Astrocyte (in vitro differentiated cells and primary cell): ENCODE results near the gene MMRN2. TPM values are rescaled to one million over a fixed set of nuclear protein-coding genes. Genes with fewer than 3 reads are reported as not detected.

Source experiments
- DNase-seq: peaks from one replicate; pipeline ENCODE4 v3.0.0-alpha.2; 2010; ENCODE audit warnings: low read depth
- FAIRE-seq: peaks from 2 replicates; lab custom pipeline; 2011; peaks lifted over from hg19 to GRCh38; lab: Jason Lieb, UNC
- H2AFZ ChIP-seq: 2 replicates; pipeline ENCODE4 v1.6.0; 2012; ENCODE audit warnings: low read depth, low read length, inconsistent platforms
- H3K27ac ChIP-seq: 2 replicates; pipeline ENCODE4 v1.5.1; 2011; ENCODE audit warnings: low read depth, low read length, inconsistent platforms
- H3K27me3 ChIP-seq: 2 replicates; pipeline ENCODE4 v1.6.0; 2011; ENCODE audit warnings: low read length, inconsistent platforms; ENCODE audit not compliant: insufficient read depth
- H3K36me3 ChIP-seq: 2 replicates; pipeline ENCODE4 v1.5.1; 2011; ENCODE audit warnings: low read length, inconsistent platforms; ENCODE audit not compliant: insufficient read depth
- H3K4me1 ChIP-seq: 2 replicates; pipeline ENCODE4 v1.5.1; 2011; ENCODE audit warnings: low read length, inconsistent platforms; ENCODE audit not compliant: insufficient read depth
- H3K4me2 ChIP-seq: 2 replicates; pipeline ENCODE4 v1.6.0; 2012; ENCODE audit warnings: low read length, inconsistent platforms
- H3K4me3 ChIP-seq: 2 replicates; pipeline ENCODE4 v1.5.1; 2011; ENCODE audit warnings: low read depth, mild to moderate bottlenecking, low read length, inconsistent platforms; ENCODE audit not compliant: insufficient read depth
- H3K79me2 ChIP-seq: 2 replicates; pipeline ENCODE4 v1.6.0; 2012; ENCODE audit warnings: mild to moderate bottlenecking, low read length, inconsistent platforms; ENCODE audit not compliant: insufficient read depth
- H3K9ac ChIP-seq: 2 replicates; pipeline ENCODE4 v1.6.0; 2012; ENCODE audit warnings: mild to moderate bottlenecking, low read length, inconsistent platforms
- H3K9me3 ChIP-seq: 2 replicates; pipeline ENCODE4 v1.5.1; 2012; ENCODE audit warnings: low read depth, mild to moderate bottlenecking, low read length, inconsistent platforms; ENCODE audit not compliant: insufficient read depth
- H4K20me1 ChIP-seq: 2 replicates; pipeline ENCODE4 v1.6.0; 2012; ENCODE audit warnings: low read length, inconsistent platforms; ENCODE audit not compliant: insufficient read depth
- H3K27ac Mint-ChIP-seq: one replicate; pipeline ENCODE4 v1.8.0; 2021; ENCODE audit warnings: mild to moderate bottlenecking, mixed read lengths; ENCODE audit not compliant: unreplicated experiment
- H3K27me3 Mint-ChIP-seq: one replicate; pipeline ENCODE4 v1.8.0; 2021; ENCODE audit warnings: low read depth, mixed read lengths; ENCODE audit not compliant: unreplicated experiment
- H3K36me3 Mint-ChIP-seq: one replicate; pipeline ENCODE4 v1.8.0; 2021; ENCODE audit warnings: low read depth, mixed read lengths; ENCODE audit not compliant: unreplicated experiment
- H3K4me1 Mint-ChIP-seq: one replicate; pipeline ENCODE4 v1.8.0; 2021; ENCODE audit warnings: low read depth, mixed read lengths; ENCODE audit not compliant: unreplicated experiment
- H3K4me3 Mint-ChIP-seq: one replicate; pipeline ENCODE4 v1.8.0; 2021; ENCODE audit warnings: mild to moderate bottlenecking, moderate library complexity, mixed read lengths; ENCODE audit not compliant: unreplicated experiment
- H3K9me3 Mint-ChIP-seq: one replicate; pipeline ENCODE4 v1.8.0; 2021; ENCODE audit warnings: mild to moderate bottlenecking, mixed read lengths; ENCODE audit not compliant: unreplicated experiment
- EZH2 ChIP-seq: IDR thresholded peaks from 2 replicates; pipeline ENCODE4 v1.6.1; 2012; ENCODE audit warnings: mild to moderate bottlenecking, low read length, inconsistent platforms; ENCODE audit not compliant: insufficient read depth
- total RNA-seq: library from RNA; stranded (reverse); gene quantifications from 2 replicates; pipeline ENCODE4 v1.2.1, GENCODE V29; 2021
- TF ChIP-seq, protein P1 (sequence below): IDR thresholded peaks from 2 replicates; pipeline ENCODE4 v1.5.1; 2011; ENCODE audit warnings: low read depth, mild to moderate bottlenecking, inconsistent platforms, low read length, moderate library complexity; ENCODE audit not compliant: insufficient read depth

The MMRN2 gene
- total RNA-seq, 1 donor from 2014 or later: 0.27 TPM

- Histone ChIP-seq H4K20me1 (no peaks in the 10 kb centered on the region), H3K27ac (peak overlapping the region; percentile 80), H2AFZ (peak overlapping the region; percentile 63), H3K79me2 (no peaks in the 10 kb centered on the region), H3K9me3 (no peaks in the 10 kb centered on the region), H3K4me3 (peak overlapping the region; percentile 62), H3K36me3 (no peaks in the 10 kb centered on the region), H3K4me1 (peaks cover 44% of the 10 kb centered on the region), H3K27me3 (no peaks in the 10 kb centered on the region), H3K9ac (peak overlapping the region; percentile 93), H3K4me2 (peak overlapping the region; percentile 95)
- no peaks in the 10 kb centered on the region for H3K9me3 Mint-ChIP-seq
- no peak overlapping the region for H3K4me3 Mint-ChIP-seq
- DNase-seq (no peak), FAIRE-seq (no peak)
- TF ChIP-seq EZH2: no peak
- TF ChIP-seq, protein P1, sequence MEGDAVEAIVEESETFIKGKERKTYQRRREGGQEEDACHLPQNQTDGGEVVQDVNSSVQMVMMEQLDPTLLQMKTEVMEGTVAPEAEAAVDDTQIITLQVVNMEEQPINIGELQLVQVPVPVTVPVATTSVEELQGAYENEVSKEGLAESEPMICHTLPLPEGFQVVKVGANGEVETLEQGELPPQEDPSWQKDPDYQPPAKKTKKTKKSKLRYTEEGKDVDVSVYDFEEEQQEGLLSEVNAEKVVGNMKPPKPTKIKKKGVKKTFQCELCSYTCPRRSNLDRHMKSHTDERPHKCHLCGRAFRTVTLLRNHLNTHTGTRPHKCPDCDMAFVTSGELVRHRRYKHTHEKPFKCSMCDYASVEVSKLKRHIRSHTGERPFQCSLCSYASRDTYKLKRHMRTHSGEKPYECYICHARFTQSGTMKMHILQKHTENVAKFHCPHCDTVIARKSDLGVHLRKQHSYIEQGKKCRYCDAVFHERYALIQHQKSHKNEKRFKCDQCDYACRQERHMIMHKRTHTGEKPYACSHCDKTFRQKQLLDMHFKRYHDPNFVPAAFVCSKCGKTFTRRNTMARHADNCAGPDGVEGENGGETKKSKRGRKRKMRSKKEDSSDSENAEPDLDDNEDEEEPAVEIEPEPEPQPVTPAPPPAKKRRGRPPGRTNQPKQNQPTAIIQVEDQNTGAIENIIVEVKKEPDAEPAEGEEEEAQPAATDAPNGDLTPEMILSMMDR: no peak
- peaks cover 14% of the 10 kb centered on the region for H3K4me1 Mint-ChIP-seq
- no peak overlapping the region for H3K27ac Mint-ChIP-seq
- no peaks in the 10 kb centered on the region for H3K36me3 Mint-ChIP-seq
- peaks cover 28% of the 10 kb centered on the region for H3K27me3 Mint-ChIP-seq
Measured at GRCh38 chr10:86970982-86971231, 13.5 kb upstream of the MMRN2 start.

DNA sequence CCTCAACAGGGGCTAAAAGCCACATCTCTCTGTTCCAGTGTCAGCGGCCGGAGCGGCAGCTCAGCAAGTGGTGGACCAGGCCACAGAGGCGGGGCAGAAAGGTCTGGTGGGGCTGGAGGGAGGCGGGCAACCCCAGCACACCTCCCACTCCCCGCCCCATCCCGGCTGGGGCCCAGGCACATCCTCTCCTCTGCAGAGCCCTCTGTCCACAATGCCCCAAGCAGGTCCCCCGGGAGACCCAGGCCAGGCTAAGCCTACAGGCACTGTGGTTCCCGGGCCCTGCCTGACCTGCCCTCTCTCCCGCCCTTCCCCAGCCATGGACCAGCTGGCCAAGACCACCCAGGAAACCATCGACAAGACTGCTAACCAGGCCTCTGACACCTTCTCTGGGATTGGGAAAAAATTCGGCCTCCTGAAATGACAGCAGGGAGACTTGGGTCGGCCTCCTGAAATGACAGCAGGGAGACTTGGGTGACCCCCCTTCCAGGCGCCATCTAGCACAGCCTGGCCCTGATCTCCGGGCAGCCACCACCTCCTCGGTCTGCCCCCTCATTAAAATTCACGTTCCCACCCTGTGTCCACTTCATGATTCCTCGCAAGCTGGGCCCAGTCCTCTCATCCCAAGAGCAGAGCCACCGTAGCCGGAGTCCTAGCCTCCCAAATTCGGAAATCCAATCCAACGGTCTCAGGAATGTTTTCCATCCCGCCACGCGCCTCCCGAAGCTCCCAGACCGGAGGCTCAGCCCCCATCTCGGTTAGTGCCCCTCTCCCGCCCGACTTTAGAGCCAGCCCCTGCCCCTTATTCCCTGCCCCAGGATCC lies 13.0 kb upstream of the MMRN2 start:
- Mint-ChIP-seq H3K36me3 (no peaks in the 10 kb centered on the region), H3K9me3 (no peaks in the 10 kb centered on the region), H3K27ac (peak overlapping the region; percentile 83), H3K4me1 (peaks cover 14% of the 10 kb centered on the region), H3K27me3 (peaks cover 30% of the 10 kb centered on the region), H3K4me3 (peak overlapping the region; percentile 77)
- no peak for DNase-seq
- no peak for FAIRE-seq
- peak overlapping the region; percentile 93 for H3K9ac ChIP-seq
- TF ChIP-seq, protein P1: no peak
- no peak for TF ChIP-seq EZH2
- no peaks in the 10 kb centered on the region for H4K20me1 ChIP-seq
- H3K4me3 ChIP-seq: peak overlapping the region; percentile 62
- peak overlapping the region; percentile 63 for H2AFZ ChIP-seq
- peaks cover 44% of the 10 kb centered on the region for H3K4me1 ChIP-seq
- H3K4me2 ChIP-seq: peak overlapping the region; percentile 95
- peak overlapping the region; percentile 80 for H3K27ac ChIP-seq
- H3K9me3 ChIP-seq: no peaks in the 10 kb centered on the region
- H3K79me2 ChIP-seq: no peaks in the 10 kb centered on the region
- no peaks in the 10 kb centered on the region for H3K36me3 ChIP-seq
- H3K27me3 ChIP-seq: no peaks in the 10 kb centered on the region

DNA sequence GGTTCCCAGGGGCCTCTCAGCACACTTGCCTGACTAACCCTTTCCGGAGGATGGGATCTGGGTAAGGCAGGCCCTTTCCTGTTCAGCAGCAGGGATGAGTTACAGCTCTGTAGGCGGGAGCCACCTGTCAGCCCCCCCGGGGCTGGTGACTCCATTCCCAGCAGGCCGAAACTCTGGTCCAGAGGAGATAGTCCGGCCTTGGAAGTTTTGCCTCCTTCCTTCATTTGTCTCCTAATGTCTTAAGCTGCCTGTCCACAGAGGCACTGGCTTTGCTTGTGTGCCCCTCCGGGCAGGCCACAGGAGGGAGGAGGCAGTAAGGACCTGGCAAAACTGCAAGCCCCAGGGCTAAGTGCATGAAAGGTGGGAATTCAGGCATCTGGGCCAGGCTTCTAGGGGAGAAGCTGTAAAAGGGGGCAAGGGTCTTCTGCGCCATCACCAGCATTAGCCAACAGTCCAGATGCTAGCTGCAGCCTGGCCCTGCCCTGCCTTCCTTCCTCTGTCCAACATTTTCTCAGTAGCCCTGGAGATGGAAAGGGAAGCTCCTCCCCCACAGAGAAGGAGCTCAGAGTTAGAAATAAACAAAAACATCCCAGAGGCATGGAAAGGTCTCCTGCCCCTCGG lies 12.1 kb upstream of the MMRN2 start:
- no peak overlapping the region for H3K4me3 ChIP-seq
- H3K9ac ChIP-seq: peak overlapping the region; percentile 93

More for the DNA sequence above, 12.1 kb upstream of the MMRN2 start:
- Mint-ChIP-seq H3K4me3 (no peak overlapping the region), H3K4me1 (peaks cover 14% of the 10 kb centered on the region), H3K36me3 (peaks cover 3% of the 10 kb centered on the region), H3K27me3 (peaks cover 31% of the 10 kb centered on the region), H3K27ac (no peak overlapping the region), H3K9me3 (no peaks in the 10 kb centered on the region)
- TF ChIP-seq, protein P1: no peak
- no peak for TF ChIP-seq EZH2
- FAIRE-seq (no peak), DNase-seq (no peak)
- H3K9me3 ChIP-seq: no peaks in the 10 kb centered on the region
- peaks cover 44% of the 10 kb centered on the region for H3K4me1 ChIP-seq
- H2AFZ ChIP-seq: no peak overlapping the region
- peak overlapping the region; percentile 80 for H3K27ac ChIP-seq
- H4K20me1 ChIP-seq: no peaks in the 10 kb centered on the region
- H3K79me2 ChIP-seq: no peaks in the 10 kb centered on the region
- no peaks in the 10 kb centered on the region for H3K27me3 ChIP-seq
- H3K36me3 ChIP-seq: no peaks in the 10 kb centered on the region
- peak overlapping the region; percentile 95 for H3K4me2 ChIP-seq
